Nasal cavity respiratory epithelium epithelial cell of viscerocranial mucosa (primary cell): ENCODE data around the gene GALNT9. TPM values are rescaled to one million over a fixed set of nuclear protein-coding genes. Genes with fewer than 3 reads are reported as not detected.

ENCODE experiments used
- total RNA-seq: library from RNA; depleted of rRNA; stranded (reverse); fragments of >200 nt; gene quantifications from 2 replicates; pipeline ENCODE4 v1.2.3, GENCODE V29; 2014

Gene GALNT9
- not detected in 2 replicates for total RNA-seq

GRCh38 chr12:132329036-132329719 is at the start of gene GALNT9:
Gene GALNT9, minus strand, starts transcription at chr12:132329589. Its CDS starts 386 bp downstream, at chr12:132329203.

Other genes starting within 250 kb of the GALNT9 start
- 8.2 and 9.1 TPM in 2 replicates for gene DDX51, start 185.3 kb downstream of the GALNT9 start, total RNA-seq
- 8.5 and 17.5 TPM in 2 replicates for gene NOC4L, start 185.1 kb downstream of the GALNT9 start, total RNA-seq
- 5.8 and 14.1 TPM in 2 replicates for gene FBRSL1, start 160.6 kb upstream of the GALNT9 start, total RNA-seq